Measurements from ENCODE around the gene RINL.

RINL gene

GRCh38 chr19:38850436-38850975, 27.6 kb downstream of the RINL start:
- peaks cover 28% of the 10 kb centered on the region for H3K36me3 ChIP-seq (ENCODE audit: control insufficient read depth, insufficient read depth, low read length)
- H3K4me1 ChIP-seq (ENCODE audit: control insufficient read depth, insufficient read depth, low read length, poor library complexity, severe bottlenecking) = peaks cover 39% of the 10 kb centered on the region
- peak; percentile 24 to 99 (median 99) for DNase-seq

GRCh38 chr19:38849860-38850435, 28.1 kb downstream of the RINL start, which contains the start of gene HNRNPL:
Gene HNRNPL (minus strand): TSS chr19:38849986. CDS start chr19:38849966, 20 bp downstream.
- peaks cover 39% of the 10 kb centered on the region for H3K4me1 ChIP-seq (ENCODE audit: control insufficient read depth, insufficient read depth, low read length, poor library complexity, severe bottlenecking)
- DNase-seq = peak; percentile 99
- no peaks in the 10 kb centered on the region for H3K9me3 ChIP-seq (ENCODE audit: control insufficient read depth, low read length)
- peak within 1 kb of the TSS; percentile 78 for H3K4me3 ChIP-seq (ENCODE audit: insufficient read depth, low read depth, low read length, poor library complexity, severe bottlenecking)
- H3K27ac ChIP-seq (ENCODE audit: insufficient read depth, low read length, poor library complexity, severe bottlenecking) = peak within 1 kb of the TSS; percentile 98
- H3K36me3 ChIP-seq (ENCODE audit: control insufficient read depth, insufficient read depth, low read length) = peaks cover 34% of the 10 kb centered on the region
- no peaks in the 10 kb centered on the region for H3K27me3 ChIP-seq (replicated peaks; ENCODE audit: control insufficient read depth, insufficient read depth, low read length, poor library complexity, severe bottlenecking)

More at GRCh38 chr19:38850436-38850975, 27.6 kb downstream of the RINL start:
- peak overlapping the region; percentile 65 for H3K4me3 ChIP-seq (ENCODE audit: insufficient read depth, low read depth, low read length, poor library complexity, severe bottlenecking)
- H3K9me3 ChIP-seq (ENCODE audit: control insufficient read depth, low read length) = no peaks in the 10 kb centered on the region
- peak overlapping the region; percentile 96 for H3K27ac ChIP-seq (ENCODE audit: insufficient read depth, low read length, poor library complexity, severe bottlenecking)
- no peaks in the 10 kb centered on the region for H3K27me3 ChIP-seq (replicated peaks; ENCODE audit: control insufficient read depth, insufficient read depth, low read length, poor library complexity, severe bottlenecking)

GRCh38 chr19:38849147-38849859, 28.8 kb downstream of the RINL start:
- DNase-seq = peak; percentile 91 to 97 (median 97)

DNA sequence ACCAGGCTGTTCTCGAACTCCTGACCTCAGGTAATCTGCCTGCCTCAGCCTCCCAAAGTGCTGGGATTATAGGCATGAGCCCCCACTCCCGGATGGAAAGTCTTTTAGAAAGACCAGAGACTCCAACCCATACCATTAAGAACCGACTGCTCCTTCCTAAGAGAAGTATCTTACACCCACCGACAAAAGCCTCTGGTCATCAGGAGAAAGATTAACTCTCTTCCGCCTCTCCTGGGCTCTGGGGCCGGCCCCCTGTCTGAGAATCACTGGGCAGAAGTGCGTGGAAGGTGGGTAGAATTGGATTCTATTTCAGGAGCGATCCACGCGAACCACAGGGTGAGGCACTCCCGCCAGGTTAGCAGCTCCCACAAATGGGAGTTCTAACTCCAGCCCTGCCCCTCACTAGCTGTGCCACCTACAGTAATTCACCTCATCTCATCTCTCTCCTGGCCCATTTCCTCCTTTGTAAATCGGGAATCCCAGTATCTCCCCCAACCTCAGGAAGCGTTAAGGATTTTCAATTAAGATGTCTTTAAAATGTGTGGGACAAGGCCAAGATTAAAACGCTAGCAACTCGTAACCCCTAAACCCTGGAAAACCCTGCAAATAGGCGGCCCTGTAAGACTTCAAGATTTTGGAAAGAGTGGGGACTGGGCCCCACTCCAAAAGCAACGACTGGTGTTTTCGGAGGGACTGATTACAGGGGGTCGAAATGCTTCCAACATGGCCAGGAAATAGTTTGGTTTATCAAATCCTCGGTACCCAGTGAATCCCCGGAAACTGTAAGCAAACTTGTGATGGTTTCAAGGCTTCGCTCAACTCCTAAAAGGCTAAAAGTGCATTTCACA, 29.6 kb downstream of the RINL start:
- Histone ChIP-seq H3K36me3 (ENCODE audit: control insufficient read depth, insufficient read depth, low read length) (peaks cover 48% of the 10 kb centered on the region), H3K4me3 (ENCODE audit: insufficient read depth, low read depth, low read length, poor library complexity, severe bottlenecking) (peak overlapping the region; percentile 78)

More at GRCh38 chr19:38849147-38849859, 28.8 kb downstream of the RINL start:
- Histone ChIP-seq H3K4me3 (ENCODE audit: insufficient read depth, low read depth, low read length, poor library complexity, severe bottlenecking) (peak overlapping the region; percentile 78), H3K36me3 (ENCODE audit: control insufficient read depth, insufficient read depth, low read length) (peaks cover 40% of the 10 kb centered on the region), H3K27me3 (replicated peaks; ENCODE audit: control insufficient read depth, insufficient read depth, low read length, poor library complexity, severe bottlenecking) (no peaks in the 10 kb centered on the region), H3K27ac (ENCODE audit: insufficient read depth, low read length, poor library complexity, severe bottlenecking) (peak overlapping the region; percentile 98), H3K4me1 (ENCODE audit: control insufficient read depth, insufficient read depth, low read length, poor library complexity, severe bottlenecking) (peaks cover 45% of the 10 kb centered on the region), H3K9me3 (ENCODE audit: control insufficient read depth, low read length) (no peaks in the 10 kb centered on the region)

GRCh38 chr19:38846097-38846496, 32.0 kb downstream of the RINL start:
- DNase-seq = no peak
- Histone ChIP-seq H3K36me3 (ENCODE audit: control insufficient read depth, insufficient read depth, low read length) (peaks cover 63% of the 10 kb centered on the region), H3K9me3 (ENCODE audit: control insufficient read depth, low read length) (no peaks in the 10 kb centered on the region), H3K27ac (ENCODE audit: insufficient read depth, low read length, poor library complexity, severe bottlenecking) (peak overlapping the region; percentile 19), H3K4me1 (ENCODE audit: control insufficient read depth, insufficient read depth, low read length, poor library complexity, severe bottlenecking) (peaks cover 66% of the 10 kb centered on the region), H3K4me3 (ENCODE audit: insufficient read depth, low read depth, low read length, poor library complexity, severe bottlenecking) (no peak overlapping the region), H3K27me3 (replicated peaks; ENCODE audit: control insufficient read depth, insufficient read depth, low read length, poor library complexity, severe bottlenecking) (no peaks in the 10 kb centered on the region)

More for the DNA sequence above, 29.6 kb downstream of the RINL start:
- Histone ChIP-seq H3K4me1 (ENCODE audit: control insufficient read depth, insufficient read depth, low read length, poor library complexity, severe bottlenecking) (peaks cover 53% of the 10 kb centered on the region), H3K9me3 (ENCODE audit: control insufficient read depth, low read length) (no peaks in the 10 kb centered on the region), H3K27me3 (replicated peaks; ENCODE audit: control insufficient read depth, insufficient read depth, low read length, poor library complexity, severe bottlenecking) (no peaks in the 10 kb centered on the region), H3K27ac (ENCODE audit: insufficient read depth, low read length, poor library complexity, severe bottlenecking) (peak overlapping the region; percentile 98)
- no peak for DNase-seq

DNA sequence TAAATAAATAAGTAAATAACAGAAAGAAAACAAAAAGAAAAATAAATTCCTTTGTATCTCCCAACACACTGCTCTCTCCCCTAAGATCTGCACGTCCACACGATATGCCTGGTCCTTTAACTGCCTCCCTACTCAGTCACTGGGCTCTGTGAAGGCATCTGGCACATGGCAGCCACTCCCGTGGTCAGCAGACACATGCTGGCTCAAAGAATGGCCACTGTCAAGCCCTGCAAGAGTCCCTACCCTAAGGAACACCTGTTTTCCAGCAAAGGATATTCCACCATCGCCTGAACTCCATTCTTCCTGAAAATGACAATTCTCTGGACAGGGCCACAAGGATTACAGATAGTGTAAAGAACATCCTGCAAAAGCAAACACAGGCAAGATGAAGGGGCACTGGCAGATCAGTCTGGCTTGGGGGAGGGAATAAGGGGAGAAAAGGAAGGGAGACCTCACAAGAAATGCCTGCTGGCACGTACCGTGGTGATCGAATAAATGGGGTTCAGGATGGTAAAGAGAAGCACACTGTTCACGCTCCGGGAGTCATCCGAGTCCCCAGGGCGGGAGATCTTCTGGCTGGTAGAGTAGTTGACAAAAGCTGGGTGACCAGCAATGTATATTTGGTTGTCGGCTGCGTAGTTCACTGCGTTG, 32.6 kb downstream of the RINL start:
- Histone ChIP-seq H3K27ac (ENCODE audit: insufficient read depth, low read length, poor library complexity, severe bottlenecking) (peak overlapping the region; percentile 12), H3K27me3 (replicated peaks; ENCODE audit: control insufficient read depth, insufficient read depth, low read length, poor library complexity, severe bottlenecking) (no peaks in the 10 kb centered on the region), H3K4me1 (ENCODE audit: control insufficient read depth, insufficient read depth, low read length, poor library complexity, severe bottlenecking) (peaks cover 64% of the 10 kb centered on the region), H3K9me3 (ENCODE audit: control insufficient read depth, low read length) (no peaks in the 10 kb centered on the region), H3K36me3 (ENCODE audit: control insufficient read depth, insufficient read depth, low read length) (peaks cover 69% of the 10 kb centered on the region), H3K4me3 (ENCODE audit: insufficient read depth, low read depth, low read length, poor library complexity, severe bottlenecking) (no peak overlapping the region)
- DNase-seq = no peak

- Histone ChIP-seq H3K27me3 (replicated peaks; ENCODE audit: control insufficient read depth, insufficient read depth, low read length, poor library complexity, severe bottlenecking) (no peaks in the 10 kb centered on the region), H3K4me3 (ENCODE audit: insufficient read depth, low read depth, low read length, poor library complexity, severe bottlenecking) (no peak overlapping the region), H3K27ac (ENCODE audit: insufficient read depth, low read length, poor library complexity, severe bottlenecking) (no peak overlapping the region), H3K36me3 (ENCODE audit: control insufficient read depth, insufficient read depth, low read length) (peaks cover 80% of the 10 kb centered on the region), H3K9me3 (ENCODE audit: control insufficient read depth, low read length) (no peaks in the 10 kb centered on the region), H3K4me1 (ENCODE audit: control insufficient read depth, insufficient read depth, low read length, poor library complexity, severe bottlenecking) (peaks cover 64% of the 10 kb centered on the region)
- no peak for DNase-seq
Measured at GRCh38 chr19:38844093-38844686, 33.9 kb downstream of the RINL start.

DNA sequence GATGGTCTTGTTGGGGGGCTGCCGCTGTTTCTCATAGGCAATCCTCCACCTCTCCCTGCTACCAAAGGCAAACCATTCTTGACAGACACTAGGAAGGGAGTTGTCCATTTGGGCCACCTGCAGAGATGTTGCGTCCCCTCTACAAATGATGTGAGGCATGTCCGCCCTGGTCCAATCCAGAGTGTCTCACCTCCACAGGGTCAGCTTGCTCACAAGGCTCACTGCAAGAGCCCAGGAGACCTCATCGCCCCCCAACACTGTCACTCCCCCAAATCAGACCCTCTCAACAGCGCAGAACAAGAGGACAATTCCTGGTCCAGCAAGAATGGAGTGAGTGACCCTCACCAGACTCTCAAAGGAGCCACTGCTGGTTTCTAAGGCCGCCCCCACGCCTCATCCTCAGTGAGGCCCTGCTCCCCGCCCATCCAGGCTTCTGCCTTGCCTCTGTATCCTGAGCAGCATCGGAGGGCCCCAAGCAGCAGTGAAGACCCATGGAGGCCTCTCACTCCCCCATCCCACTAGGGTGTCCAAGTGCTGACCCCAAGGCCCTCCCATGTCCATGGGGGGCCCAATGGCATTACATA, 34.8 kb downstream of the RINL start:
- Histone ChIP-seq H3K4me3 (ENCODE audit: insufficient read depth, low read depth, low read length, poor library complexity, severe bottlenecking) (no peak overlapping the region), H3K9me3 (ENCODE audit: control insufficient read depth, low read length) (no peaks in the 10 kb centered on the region), H3K27me3 (replicated peaks; ENCODE audit: control insufficient read depth, insufficient read depth, low read length, poor library complexity, severe bottlenecking) (no peaks in the 10 kb centered on the region), H3K36me3 (ENCODE audit: control insufficient read depth, insufficient read depth, low read length) (peaks cover 85% of the 10 kb centered on the region), H3K4me1 (ENCODE audit: control insufficient read depth, insufficient read depth, low read length, poor library complexity, severe bottlenecking) (peaks cover 56% of the 10 kb centered on the region), H3K27ac (ENCODE audit: insufficient read depth, low read length, poor library complexity, severe bottlenecking) (peak overlapping the region; percentile 61)
- no peak for DNase-seq

Data from effector memory CD4-positive, alpha-beta T cell (primary cell).